SH-SY5Y (cell line): ENCODE results near the gene ARHGEF40.

Source experiments
- GATA2 ChIP-seq: IDR thresholded peaks from 2 replicates; pipeline ENCODE4 v1.6.1; 2011; ENCODE audit warnings: mild to moderate bottlenecking, low read depth, low read length
- GATA3 ChIP-seq: IDR thresholded peaks from 2 replicates; pipeline ENCODE4 v1.6.1; 2011; ENCODE audit warnings: low read depth, mild to moderate bottlenecking, low read length, moderate library complexity

GRCh38 chr14:21072781-21073339 lies 2.8 kb downstream of the ARHGEF40 start:
- TF ChIP-seq GATA2, result no peak
- no peak for TF ChIP-seq GATA3
